ENCODE measurements around the gene C14orf132. TPM values are rescaled to one million over a fixed set of nuclear protein-coding genes. Genes with fewer than 3 reads are reported as not detected.

The C14orf132 gene
- polyA plus RNA-seq, 3 donors: not detected

DNA sequence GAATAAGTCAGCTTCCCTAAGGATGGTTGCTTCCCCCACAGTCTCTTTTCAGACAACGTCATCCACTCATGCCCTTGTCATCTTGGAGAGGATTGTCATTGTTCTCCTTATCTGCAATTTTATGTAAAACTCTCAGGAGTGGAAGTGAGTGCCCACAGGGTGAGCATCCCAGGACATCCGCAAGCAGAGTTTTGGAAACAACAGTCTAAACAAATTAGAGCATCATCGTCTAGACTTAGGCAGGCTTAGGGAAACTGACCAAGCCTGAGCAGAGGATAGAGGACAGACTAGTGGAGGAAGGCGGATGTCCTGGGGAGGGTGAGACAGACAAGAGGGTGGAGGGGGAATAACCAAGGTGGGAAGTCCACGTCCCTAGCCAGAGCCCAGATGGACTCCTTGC lies 101.8 kb downstream of the C14orf132 start:
- peaks cover 0 to 3% (median 0%) of the 10 kb centered on the region in 3 donors for H3K27me3 Mint-ChIP-seq (ENCODE audit: low read depth in 3 of 3)
- no peak overlapping the region for H3K4me3 Mint-ChIP-seq
- no peak overlapping the region for H3K27ac Mint-ChIP-seq
- no peak for DNase-seq
- no peak overlapping the region for H3K9ac ChIP-seq (ENCODE audit: insufficient read depth, low read length, poor library complexity, severe bottlenecking)
- H2AFZ ChIP-seq (ENCODE audit: insufficient read depth, low read depth, low read length, poor library complexity, severe bottlenecking): no peak overlapping the region
- TF ChIP-seq, protein P1, sequence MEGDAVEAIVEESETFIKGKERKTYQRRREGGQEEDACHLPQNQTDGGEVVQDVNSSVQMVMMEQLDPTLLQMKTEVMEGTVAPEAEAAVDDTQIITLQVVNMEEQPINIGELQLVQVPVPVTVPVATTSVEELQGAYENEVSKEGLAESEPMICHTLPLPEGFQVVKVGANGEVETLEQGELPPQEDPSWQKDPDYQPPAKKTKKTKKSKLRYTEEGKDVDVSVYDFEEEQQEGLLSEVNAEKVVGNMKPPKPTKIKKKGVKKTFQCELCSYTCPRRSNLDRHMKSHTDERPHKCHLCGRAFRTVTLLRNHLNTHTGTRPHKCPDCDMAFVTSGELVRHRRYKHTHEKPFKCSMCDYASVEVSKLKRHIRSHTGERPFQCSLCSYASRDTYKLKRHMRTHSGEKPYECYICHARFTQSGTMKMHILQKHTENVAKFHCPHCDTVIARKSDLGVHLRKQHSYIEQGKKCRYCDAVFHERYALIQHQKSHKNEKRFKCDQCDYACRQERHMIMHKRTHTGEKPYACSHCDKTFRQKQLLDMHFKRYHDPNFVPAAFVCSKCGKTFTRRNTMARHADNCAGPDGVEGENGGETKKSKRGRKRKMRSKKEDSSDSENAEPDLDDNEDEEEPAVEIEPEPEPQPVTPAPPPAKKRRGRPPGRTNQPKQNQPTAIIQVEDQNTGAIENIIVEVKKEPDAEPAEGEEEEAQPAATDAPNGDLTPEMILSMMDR (IDR thresholded peaks at IDR 0.05): no peak
- WGBS (ENCODE audit: insufficient coverage): 85% methylated on average over 3 of the region's 5 CpGs
- intact Hi-C loops (cut with micrococcal nuclease): no loop called here
- H3K4me3 ChIP-seq (replicated peaks in 1 of 3; ENCODE audit: low read depth in 2 of 3, low read length in 3 of 3): no peak overlapping the region
- no peaks in the 10 kb centered on the region for H4K20me1 ChIP-seq (ENCODE audit: insufficient read depth, low read length)
- H3K9me3 Mint-ChIP-seq: peaks cover 1 to 10% (median 3%) of the 10 kb centered on the region in 7 donors
- H3K4me2 ChIP-seq (replicated peaks; ENCODE audit: extremely low read depth, low read length, poor library complexity, severe bottlenecking): no peak overlapping the region
- H3K36me3 Mint-ChIP-seq: no peaks in the 10 kb centered on the region
- no peaks in the 10 kb centered on the region for H3K27me3 ChIP-seq (ENCODE audit: control insufficient read depth in 2 of 2, insufficient read depth in 2 of 2, low read length in 2 of 2)
- H3K79me2 ChIP-seq (ENCODE audit: insufficient read depth, low read length): no peaks in the 10 kb centered on the region
- no peaks in the 10 kb centered on the region for H3K36me3 ChIP-seq (replicated peaks in 1 of 2; ENCODE audit: control insufficient read depth in 1 of 2, insufficient read depth in 2 of 2, low read length in 2 of 2)
- no peak overlapping the region for H3K27ac ChIP-seq (ENCODE audit: low read depth in 1 of 2, low read length in 2 of 2)
- no peaks in the 10 kb centered on the region for H3K4me1 ChIP-seq (ENCODE audit: control insufficient read depth in 1 of 2, insufficient read depth in 2 of 2, low read length in 2 of 2)
- peaks cover 0 to 3% of the 10 kb centered on the region in 2 donors for H3K9me3 ChIP-seq (replicated peaks in 1 of 2; ENCODE audit: control insufficient read depth in 1 of 2, insufficient read depth in 1 of 2, low read length in 2 of 2)
- H3K4me1 Mint-ChIP-seq: no peaks in the 10 kb centered on the region

Small RNA genes within 50 kb of the gene (small RNA-seq; reads per million reads assigned to genes)
- gene AL137190.1 (ENCODE audit: insufficient read length, low read depth): not detected

Other genes starting within 250 kb of the C14orf132 start
- gene TUNAR, start 162.5 kb upstream of the C14orf132 start, polyA plus RNA-seq: not detected
- not detected for gene BDKRB2, start 165.5 kb downstream of the C14orf132 start, polyA plus RNA-seq
- gene BDKRB1, start 216.8 kb downstream of the C14orf132 start, polyA plus RNA-seq: not detected